DMS79 treated with DMSO at 0.1 percent for 48 hours (cell line): ENCODE measurements around the gene UQCRHL.
"Not testable (repeated sequence)": the region's sequence is repeated elsewhere in the genome, so short reads cannot be mapped to it uniquely, and the experiment has no call there.

Experiments used
- DNase-seq: peaks from one replicate; lab custom pipeline; 2025; lab: John Stamatoyannopoulos, UW

UQCRHL gene

DNA sequence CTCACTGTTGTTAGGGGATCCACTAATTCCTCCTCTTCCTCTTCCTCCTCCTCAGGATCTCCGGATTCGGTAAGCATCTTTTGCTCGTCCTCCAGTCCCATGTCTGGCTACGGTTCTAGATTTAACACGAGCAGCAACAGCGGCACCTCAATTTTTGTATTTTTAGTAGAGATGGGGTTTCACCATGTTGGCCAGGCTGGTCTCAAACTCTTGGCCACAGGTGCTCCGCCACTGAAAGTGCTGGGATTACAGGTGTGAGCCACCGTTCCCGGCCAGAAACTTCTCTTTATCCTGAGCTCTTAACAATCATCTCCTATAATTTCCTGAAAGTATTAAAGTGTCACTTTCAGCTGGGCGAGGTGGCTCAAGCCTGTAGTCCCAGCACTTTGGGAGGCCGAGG, at the start of gene UQCRHL:
Gene UQCRHL (minus strand): TSS at position 101 of the 400 bp plus-strand sequence. CDS start 0 bp downstream, at position 101.
- DNase-seq = not testable (repeated sequence)

DNA sequence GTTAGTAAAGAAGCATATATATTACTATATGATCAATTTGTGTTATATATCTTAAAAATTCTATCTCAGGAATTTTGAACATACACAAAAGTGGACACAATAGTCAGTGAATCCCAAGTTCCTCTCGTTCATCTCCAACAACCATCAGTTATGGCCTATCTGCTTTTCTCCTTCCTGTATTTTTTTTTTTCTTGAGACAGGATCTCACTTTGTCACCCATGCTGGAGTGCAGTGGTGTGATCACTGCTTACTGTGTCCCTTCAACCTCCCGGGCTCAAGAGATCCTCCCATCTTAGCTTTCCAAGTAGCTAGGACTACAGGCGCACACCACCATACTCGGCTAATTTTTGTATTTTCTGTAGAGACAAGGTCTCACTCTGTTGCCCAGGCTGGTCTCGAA, 49.4 kb upstream of the UQCRHL start:
- DNase-seq = no peak

DNA sequence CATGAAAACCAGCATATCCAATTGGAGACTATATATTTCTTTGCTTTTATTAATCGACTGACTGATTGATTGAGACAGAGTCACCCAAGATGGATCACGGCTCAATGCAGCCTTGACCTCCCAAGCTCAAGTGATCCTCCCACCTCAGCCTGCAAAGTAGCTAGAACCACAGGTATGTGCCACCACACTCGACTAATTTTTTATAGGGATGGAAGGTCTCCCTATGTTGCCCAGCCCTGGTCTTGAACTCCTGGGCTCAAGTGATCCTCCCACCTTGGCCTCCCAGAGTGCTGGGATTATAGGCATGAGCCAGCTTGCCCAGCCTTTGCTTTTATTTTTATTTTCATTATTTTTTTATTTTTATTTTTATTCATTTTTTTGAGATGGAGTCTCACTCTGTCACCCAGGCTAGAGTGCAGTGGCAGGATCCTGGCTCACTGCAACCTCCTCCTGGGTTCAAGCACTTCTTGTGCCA, 45.4 kb upstream of the UQCRHL start:
- DNase-seq = no peak

DNA sequence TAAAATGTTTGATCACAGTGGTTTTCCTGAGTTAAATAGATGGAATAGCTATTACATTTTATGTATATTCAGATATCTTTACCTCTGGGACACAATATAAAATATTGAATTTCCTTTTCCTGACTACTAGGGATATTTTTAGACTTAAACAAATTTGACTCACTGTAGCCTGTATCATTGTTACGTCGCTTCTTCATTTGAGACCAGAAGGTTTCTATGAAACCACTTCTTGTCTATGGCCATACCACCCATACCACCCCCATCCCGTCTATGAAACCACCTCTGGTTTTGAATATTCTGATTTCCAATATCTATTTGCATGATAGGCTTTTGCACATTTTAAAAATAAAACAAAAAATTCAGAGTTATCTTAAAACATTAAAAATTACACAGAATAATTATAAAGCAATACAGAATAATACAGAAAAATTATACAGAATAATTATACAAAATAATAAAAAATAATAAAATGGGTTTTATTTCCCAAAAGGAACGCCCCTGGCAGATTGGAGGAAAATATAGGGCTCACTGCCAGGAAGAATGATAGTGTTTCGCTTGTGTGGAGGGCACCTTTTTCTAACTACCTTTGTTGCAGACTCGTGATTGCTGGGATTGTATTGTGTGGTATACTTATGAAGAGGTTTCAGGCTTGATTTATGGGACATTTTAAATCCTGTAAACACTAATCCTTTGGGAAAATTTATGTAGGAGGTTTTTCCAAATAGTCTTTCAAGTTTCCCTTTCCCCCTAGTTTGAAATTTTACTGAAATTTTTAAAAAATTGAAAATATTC, 44.8 kb upstream of the UQCRHL start:
- DNase-seq = peak; percentile 6

DNA sequence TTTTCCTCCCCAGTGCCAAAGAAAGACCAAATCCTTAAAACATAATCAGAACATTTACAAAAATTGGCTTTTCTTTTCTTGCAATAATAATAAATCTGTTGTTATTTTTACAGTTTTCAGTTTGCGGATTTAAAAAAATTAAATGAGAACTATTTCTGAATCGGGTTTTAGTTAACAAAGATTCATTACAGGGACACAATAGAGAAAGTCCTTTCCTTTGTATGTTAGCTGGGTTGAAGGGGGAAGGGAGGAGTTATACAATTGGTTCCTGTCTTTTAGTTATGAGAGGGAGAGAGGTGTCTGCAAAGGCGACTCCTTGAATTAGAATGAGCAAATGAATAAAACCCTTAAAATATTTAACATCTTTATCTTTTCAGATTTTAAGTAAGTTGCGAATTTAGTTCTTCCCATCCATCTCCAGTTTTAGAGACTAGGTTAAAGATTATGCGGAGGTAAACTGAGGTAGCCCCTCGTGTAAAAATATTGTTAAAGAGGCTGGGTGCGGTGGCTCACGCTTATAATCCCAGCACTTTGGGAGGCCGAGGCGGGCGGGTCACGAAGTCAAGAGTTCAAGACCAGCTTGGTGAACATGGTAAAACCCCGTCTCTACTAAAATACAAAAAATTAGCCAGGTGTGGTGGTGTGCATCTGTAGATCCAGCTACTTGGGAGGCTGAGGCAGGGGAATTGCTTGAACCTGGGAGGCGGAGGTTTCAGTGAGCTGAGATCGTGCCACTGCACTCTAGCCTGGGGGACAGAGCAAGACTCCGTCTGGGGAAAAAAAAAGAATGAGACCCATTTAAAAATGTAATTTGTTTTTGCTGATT, 44.0 kb upstream of the UQCRHL start:
- peak; percentile 56 for DNase-seq

DNA sequence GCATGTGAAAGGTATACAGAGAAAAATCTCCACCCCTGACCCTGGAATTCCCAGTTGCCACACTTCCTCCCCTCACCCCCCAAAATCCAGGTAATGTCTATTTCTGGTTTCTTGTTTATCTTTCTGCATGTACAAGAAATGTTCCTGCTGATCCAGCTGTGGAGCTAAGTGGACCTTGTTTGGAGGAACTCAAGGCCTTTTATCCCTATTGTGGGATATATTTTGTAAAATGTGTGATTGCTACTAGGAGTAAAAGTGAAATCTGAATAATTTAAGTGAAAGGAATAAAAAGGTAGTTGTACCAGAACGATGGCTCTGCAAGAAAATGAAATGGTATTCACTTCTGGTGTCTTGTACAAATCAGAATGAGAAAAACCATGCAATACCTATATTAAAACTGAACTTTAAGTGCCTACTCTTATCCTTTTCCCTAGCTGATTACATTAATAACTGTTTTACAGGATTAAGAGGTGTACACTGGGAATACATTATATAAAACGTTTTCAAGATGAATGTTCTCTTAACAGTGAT, 43.1 kb upstream of the UQCRHL start:
- peak; percentile 80 for DNase-seq

DNA sequence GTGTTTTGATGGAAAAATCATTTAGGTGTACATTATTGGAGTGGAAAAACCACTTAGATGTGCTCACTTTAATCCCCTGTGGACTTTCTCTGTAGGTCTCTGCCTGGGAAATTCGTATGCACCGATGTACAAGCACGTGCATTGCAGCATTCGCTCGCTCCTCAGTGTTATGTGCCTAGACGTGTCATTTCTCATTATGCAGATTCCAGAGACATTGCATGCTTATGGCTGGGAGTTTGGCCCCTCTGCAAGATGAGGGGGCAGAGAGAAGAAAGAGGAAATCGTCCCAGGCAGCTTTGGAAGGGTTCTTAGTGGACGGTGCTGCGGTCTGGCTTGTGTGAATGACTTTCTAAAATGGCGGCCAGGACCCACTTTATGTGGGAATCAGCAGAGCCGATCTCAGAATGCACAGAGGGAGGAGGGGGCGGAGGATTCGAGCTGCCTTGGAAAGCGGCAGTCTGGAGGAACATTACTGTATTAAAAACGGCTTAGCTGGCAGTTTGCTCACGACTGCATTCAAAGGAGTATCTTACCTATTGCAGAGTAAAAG, 42.4 kb upstream of the UQCRHL start:
- peak; percentile 91 for DNase-seq

DNA sequence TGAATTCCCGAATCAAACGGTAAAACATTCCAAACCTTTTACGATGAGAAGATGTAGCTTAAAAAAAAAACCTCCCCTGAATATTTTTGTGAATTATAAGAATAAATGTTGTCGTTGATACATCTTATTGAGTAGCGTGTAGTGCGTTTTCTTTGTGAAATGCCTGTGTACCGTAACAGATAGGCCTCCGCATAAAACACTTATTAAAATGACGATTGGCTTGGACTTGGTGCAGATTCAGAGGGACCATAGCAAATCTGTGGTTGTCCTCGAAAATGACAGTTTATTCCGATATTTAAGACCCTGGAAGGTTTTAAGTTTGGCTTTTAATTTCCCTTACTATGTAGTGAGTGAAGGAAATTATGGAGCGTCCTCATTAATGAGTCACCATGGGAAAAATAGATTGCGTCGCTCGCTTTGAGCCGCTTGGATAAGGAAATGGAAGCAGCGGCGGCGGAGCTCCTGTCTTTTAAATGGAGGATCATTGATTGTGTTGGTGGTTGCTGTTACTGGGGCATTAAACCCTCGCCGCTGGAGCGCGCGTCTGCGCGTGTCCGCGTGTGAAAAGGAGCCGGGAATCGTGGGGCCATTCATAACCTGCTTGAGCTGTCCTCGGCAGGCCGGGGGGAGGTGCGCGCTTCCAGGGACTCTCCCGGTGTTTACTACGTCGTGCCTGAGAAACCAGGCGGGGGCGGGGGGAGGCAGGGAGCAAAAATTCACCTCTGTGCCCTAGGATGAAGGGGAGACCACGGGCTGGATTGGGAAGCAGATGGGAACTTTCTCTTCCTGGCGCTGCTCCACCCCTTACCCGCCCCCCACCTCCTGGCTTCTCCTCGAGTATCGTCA, 41.7 kb upstream of the UQCRHL start:
- DNase-seq = peak; percentile 89

DNA sequence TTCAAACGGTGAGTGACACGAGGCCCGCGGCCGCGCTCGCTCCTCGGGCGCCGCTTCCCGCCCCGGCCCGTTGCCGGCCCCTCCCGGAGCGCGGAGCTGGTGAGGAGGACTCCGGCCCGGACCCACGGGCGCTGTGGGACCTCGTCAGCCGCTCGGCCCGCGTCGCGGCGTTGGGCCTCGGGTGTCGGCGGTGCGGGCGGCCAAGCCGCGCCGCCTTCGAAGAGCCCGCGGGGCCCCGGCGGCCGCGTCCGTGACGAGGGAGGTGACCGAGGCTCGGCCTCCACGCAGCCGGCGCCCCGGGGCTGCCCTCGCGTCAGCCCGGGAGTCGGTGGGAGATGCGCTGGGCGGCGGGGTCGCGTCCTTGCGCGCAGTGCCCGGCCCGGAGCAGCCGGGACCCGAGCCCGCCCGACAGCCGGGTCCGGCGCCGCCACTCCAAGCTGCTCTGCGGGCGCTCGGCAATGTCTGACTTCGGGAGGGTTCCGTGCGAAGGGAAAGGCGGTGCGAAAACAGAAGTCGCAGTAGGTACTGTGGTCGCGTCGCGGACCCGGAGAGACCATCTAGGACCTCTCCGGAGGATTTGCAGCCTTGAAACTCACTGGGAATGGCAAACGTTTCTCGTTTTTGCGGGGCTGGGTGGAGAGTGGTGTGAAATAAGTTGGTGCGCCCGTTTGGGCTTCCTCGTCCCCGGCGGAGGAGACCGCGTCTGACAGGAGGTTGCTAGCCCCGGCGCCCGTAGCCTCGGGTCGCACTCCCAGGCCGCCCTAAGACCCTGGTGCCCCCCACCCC, 40.9 kb upstream of the UQCRHL start:
- DNase-seq = no peak

DNA sequence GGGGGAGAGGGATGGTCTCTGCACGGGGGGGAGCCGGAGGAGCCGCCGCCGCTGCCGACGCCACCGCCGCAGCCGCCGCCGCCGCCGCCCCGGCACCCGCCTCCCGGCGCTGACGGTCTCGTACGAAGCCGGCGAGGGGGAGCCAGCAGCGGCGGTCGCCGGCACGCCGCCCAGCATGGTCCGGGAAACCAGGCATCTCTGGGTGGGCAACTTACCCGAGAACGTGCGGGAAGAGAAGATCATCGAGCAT, 40.4 kb upstream of the UQCRHL start:
- no peak for DNase-seq

DNA sequence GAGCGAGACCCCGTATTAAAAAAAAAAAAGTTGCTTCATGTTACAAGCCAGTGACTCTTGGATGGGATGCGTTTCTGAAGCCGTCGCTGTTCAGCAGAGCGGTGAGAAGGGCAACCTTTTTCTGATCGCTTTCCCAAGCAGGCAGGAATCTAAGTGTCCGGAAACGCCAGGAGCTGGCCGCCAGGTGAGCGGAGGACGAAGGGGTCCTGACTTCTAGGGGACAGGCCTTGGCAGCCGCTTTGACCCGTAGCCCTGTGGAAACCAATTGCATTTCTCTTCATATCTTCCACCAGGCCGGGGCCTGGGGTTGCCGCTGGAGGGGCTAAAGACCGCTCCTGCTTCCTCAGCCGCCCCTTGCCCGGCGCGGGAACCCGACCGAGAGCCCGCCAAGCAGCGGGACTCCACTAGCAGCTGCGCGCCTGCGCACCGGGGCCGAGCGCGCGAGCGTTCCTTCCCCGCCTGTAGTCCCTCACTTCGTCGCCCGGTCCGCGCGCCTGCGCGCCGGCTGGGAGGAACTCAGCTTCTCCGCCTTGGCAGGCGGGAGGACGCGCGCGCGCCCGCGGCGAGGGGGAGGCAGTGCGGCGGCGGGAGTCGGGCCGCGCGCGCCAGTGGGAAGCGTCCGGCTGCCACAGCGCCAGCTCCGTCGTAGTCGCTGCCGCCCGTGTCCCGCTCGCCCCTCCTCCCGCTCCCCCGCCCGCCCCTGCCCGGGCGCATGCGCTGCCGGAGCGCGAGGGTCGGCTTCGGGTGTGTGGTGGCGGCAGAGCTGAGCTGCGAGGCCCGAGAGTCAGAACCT, 39.8 kb upstream of the UQCRHL start, which contains the start of gene SPEN:
Gene SPEN (plus strand): TSS at position 608 of the 793 bp plus-strand sequence. CDS start 361 bp downstream, outside the sequence.
- DNase-seq = peak; percentile 94

DNA sequence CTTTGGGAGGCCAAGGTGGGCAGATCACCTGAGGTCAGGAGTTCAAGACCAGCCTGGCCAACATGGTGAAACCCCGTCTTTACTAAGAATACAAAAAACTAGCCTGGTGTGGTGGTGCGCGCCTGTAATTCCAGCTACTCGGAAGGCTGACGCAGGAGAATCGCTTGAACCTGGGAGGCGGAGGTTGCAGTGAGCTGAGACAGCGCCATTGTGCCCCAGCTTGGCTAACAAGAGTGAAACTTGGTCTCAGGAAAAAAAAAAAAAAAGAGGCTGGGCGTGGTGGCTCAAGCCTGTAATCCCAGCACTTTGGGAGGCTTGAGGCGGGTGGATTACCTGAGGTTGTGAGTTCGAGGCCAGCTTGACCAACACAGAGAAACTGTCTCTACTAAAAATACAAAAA, 38.6 kb upstream of the UQCRHL start:
- DNase-seq = not testable (repeated sequence)

DNA sequence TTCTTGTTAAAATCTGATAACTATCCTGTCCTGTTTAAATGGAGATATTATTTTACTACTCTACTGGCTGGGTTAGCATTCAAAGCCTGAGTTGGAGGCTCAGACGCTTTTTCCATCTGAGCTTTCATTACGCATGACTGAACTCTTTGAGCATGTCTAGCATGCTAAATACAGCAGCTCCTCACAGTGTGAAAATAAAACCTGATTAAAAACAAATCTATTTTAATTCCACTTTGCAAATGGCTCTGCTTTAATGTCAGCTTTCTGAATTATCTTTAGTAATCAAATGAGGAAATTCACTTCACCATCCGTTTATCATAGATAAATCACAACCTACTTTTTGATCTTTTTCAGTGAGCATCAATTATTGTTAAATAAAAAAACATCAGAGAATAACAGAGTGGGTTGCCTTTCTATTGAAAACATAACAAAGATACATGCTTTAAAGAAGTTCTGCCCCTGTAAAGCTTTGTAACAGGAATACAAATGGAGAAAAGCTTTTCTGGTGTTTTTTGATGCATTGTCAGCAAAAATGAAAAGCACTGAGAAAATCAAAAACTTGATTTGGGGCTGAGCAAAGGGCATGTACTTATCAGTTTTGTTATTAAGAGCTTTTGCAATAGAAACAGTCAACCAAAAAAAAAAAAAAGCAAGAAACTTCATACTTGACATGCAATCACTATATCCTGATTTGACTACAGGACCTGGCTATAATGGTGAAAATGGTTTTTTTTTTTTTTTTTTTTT, 36.5 kb upstream of the UQCRHL start:
- peak; percentile 65 for DNase-seq

DNA sequence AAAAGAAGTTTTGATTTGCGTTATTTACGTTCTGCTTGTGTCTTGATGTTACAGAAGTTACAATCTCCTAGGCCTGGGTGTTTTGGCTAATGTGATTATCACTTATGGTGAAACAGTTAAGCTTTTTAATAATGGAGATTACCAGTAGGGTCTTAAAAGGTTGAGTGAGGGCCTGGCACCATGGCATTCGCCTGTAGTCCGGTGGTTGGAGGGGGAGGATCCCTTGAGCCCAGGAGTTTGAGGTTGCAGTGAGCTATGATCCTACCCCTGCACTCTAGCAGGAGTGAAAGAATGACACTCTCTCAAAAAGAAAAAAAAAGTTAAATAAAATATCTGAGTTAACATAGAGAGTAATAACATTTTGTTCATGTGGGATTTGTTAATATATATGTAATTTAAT, 31.3 kb upstream of the UQCRHL start:
- no peak for DNase-seq

DNA sequence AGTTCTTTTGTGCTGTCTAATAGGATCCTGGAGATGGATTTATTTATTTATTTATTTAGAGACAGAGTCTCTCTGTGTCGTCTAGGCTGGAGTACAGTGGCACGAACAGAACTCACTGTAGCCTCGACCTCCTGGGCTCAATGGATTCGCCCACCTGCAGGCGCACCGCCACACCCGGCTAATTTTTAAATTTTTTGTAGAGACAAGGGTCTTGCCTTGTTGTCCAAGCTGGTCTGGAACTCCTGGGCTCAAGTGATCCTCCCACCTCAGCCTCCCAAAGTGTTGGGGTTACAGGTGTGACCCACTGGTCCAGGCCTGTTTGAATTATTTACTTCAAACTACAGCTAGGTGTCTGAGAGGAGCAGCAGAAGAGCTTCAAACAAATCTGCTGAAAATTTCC, 30.5 kb upstream of the UQCRHL start:
- no peak for DNase-seq

DNA sequence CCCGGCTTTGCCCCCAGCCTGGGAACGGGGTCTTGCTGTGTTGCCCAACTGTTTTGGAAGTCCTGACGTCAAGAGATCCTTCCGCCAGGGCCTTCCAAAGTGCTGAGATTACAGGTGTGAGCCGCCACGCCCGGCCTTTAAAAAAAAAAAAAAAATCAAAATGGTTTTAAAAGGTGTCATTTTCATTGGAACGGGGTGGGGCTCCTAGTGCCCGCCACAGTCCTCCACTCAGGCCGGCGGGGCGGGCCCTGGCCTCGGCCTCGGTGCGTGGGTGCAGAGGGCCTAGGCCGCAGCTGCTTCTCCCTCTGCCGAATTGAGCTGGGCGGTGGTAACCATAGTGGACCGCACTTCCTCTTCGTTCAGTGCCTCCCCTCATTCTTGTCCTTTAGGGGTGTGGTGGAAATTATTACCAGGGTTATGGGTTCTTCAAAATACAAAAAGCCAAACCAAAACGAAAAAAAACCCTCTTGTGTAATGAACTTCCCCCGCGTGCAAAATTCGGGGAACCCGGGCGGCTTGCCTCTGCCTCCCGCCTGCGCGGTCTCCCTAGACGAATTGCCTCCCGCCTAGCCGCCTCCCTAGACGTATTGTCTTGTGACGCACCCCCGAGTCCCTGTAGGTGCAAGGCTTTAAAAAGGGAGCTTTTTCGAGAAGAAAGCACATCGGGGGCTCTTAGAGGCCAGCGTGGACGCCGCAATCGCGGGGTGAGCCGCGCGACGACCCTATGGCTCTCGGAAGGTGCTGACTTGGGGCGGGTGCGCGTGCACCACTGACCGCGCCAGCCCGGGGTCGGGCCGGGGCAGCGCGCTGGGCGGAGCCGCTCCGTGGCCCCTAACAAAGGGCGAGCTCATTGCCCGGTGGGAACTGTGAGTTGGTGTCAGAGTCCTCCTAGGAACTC, 29.6 kb upstream of the UQCRHL start:
- DNase-seq = no peak

DNA sequence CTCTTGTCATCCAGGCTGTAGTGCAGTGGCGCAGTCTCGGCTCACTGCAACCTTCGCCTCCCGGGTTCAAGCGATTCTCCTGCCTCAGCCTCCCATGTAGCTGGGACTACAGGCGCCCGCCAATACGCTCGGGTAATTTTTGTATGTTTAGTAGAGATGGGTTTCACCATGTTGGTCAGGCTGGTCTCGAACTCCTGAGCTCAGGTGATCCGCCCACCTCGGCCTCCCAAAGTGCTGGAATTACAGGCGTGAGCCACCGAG, 29.0 kb upstream of the UQCRHL start:
- DNase-seq = not testable (repeated sequence)

DNA sequence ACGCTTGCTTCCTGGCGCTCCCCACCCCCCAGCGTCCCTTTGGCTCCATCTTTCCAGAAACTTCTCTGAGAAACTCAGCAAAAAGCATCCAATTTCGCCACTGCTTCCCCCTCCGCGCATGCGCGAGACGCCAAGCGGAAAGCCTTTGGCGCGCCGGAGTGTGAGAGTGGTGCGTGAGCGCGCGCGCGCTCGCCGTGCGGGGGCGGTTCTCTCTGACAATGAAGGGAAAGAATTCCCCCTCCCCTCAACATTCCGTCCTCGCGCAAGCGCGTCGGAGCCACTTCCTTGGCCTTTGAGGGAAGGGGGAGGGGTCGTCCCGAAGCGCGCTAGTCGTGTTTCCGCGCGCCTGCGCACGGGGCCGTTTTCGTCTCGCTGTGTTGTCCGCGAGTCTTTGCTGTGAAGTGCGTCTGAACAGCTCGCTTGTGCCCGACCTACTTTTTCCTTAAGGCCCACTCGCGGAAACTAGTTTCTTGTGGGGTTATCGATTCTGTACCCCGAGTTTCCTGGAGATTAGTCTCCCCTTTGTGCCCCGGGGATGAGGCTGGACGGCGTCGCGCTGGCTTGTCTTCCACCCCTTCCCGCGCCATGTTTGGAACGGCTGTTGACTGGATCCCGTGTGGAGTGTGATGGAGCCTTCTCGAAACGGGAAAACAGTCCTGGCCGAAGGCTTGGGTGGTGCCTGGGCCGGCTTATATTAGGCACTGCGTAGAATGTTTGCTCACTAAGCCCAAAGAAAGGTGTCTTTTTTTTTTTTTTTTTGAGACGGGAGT, 28.5 kb upstream of the UQCRHL start:
- DNase-seq = peak; percentile 98
